Placental epithelial cell (primary cell): ENCODE measurements around the gene BLOC1S1. TPM values are rescaled to one million over a fixed set of nuclear protein-coding genes. Genes with fewer than 3 reads are reported as not detected.

Experiments
- small RNA-seq: library from RNA; depleted of rRNA; stranded (forward); fragments of <200 nt; gene quantifications from one replicate; pipeline ENCODE3, GENCODE V24; 2012
- total RNA-seq: library from RNA; depleted of rRNA; stranded (reverse); fragments of >200 nt; gene quantifications from 2 replicates; pipeline ENCODE4 v1.2.3, GENCODE V29; 2012

BLOC1S1 gene
- 33.4 and 64.9 TPM in 2 replicates for total RNA-seq

GRCh38 chr12:55715833-55716581 lies at the start of gene BLOC1S1:
TSS of gene BLOC1S1 (plus strand) at chr12:55716046. CDS start at chr12:55716052, 6 bp downstream.

GRCh38 chr12:55707841-55708694 lies 7.8 kb upstream of the BLOC1S1 start, which contains the start of gene ITGA7:
TSS of gene ITGA7 (minus strand) at chr12:55707904. CDS start at chr12:55707682, 222 bp downstream.

GRCh38 chr12:55720071-55720564 lies 4.3 kb downstream of the BLOC1S1 start, which contains the start of gene RDH5:
TSS of gene RDH5 (plus strand) at chr12:55720393. CDS start at chr12:55721185, 792 bp downstream.

GRCh38 chr12:55728939-55729818 lies 13.3 kb downstream of the BLOC1S1 start, which contains the start of gene CD63:
TSS of gene CD63 (minus strand) at chr12:55729009. CDS start at chr12:55728341, 668 bp downstream.

GRCh38 chr12:55742719-55743405 lies 27.0 kb downstream of the BLOC1S1 start, which contains the start of gene GDF11:
TSS of gene GDF11 (plus strand) at chr12:55743122. CDS start at chr12:55743317, 195 bp downstream.

Small RNAs within 50 kb of the gene (small RNA-seq; reads per million reads assigned to genes)
- gene AC009779.1: not detected
- gene RF00017: not detected

Other genes starting within 250 kb of the BLOC1S1 start
- not detected in 2 replicates for gene OR6C70, start 245.9 kb upstream of the BLOC1S1 start, total RNA-seq
- not detected in 2 replicates for gene OR6C68, start 223.7 kb upstream of the BLOC1S1 start, total RNA-seq
- gene OR6C4, start 166.4 kb upstream of the BLOC1S1 start, total RNA-seq: not detected in 2 replicates
- gene OR2AP1, start 143.6 kb upstream of the BLOC1S1 start, total RNA-seq: not detected in 2 replicates
- gene OR10P1, start 79.2 kb upstream of the BLOC1S1 start, total RNA-seq: not detected in 2 replicates
- 0.22 and 0.39 TPM in 2 replicates for gene ITGA7, start 8.1 kb upstream of the BLOC1S1 start, total RNA-seq
- gene RDH5, start 4.3 kb downstream of the BLOC1S1 start, total RNA-seq: 2.3 and 5.9 TPM in 2 replicates
- 692 and 1,100 TPM in 2 replicates for gene CD63, start 13.0 kb downstream of the BLOC1S1 start, total RNA-seq
- 1.6 and 5.3 TPM in 2 replicates for gene GDF11, start 27.1 kb downstream of the BLOC1S1 start, total RNA-seq
- 45.9 and 68.3 TPM in 2 replicates for gene SARNP, start 101.7 kb downstream of the BLOC1S1 start, total RNA-seq
- 19.2 and 36.0 TPM in 2 replicates for gene ORMDL2, start 102.0 kb downstream of the BLOC1S1 start, total RNA-seq
- 42.8 and 55.3 TPM in 2 replicates for gene DNAJC14, start 113.5 kb downstream of the BLOC1S1 start, total RNA-seq
- 4.7 and 4.9 TPM in 2 replicates for gene MMP19, start 126.9 kb downstream of the BLOC1S1 start, total RNA-seq
- gene PYM1, start 211.8 kb downstream of the BLOC1S1 start, total RNA-seq: 20.7 and 33.4 TPM in 2 replicates
- 143 and 269 TPM in 2 replicates for gene DGKA, start 215.1 kb downstream of the BLOC1S1 start, total RNA-seq
- 2.1 and 7.1 TPM in 2 replicates for gene PMEL, start 250.0 kb downstream of the BLOC1S1 start, total RNA-seq